GM23338 (cell line): ENCODE results near the gene ST6GALNAC3.

Experiments used
- CTCF ChIP-seq, 2 experiments: fragments of 200-600 bp in 1 of 2; sonication (generic) in 1 of 2; conservative IDR thresholded peaks; 2 replicates each; pipeline versions ENCODE4 v1.5.1 to v1.6.1; 2016 to 2017; ENCODE audit warnings: antibody characterized with exemption in 2 of 2, low read depth in 2 of 2, mild to moderate bottlenecking in 2 of 2, moderate library complexity in 1 of 2
- EZH2 ChIP-seq: fragments of 200-600 bp; sonication (generic); IDR thresholded peaks from one replicate; pipeline ENCODE4 v1.8.0; 2017; ENCODE audit warnings: antibody characterized with exemption, mild to moderate bottlenecking, low read depth; ENCODE audit not compliant: unreplicated experiment
- NANOG ChIP-seq: IDR thresholded peaks from 2 replicates; pipeline ENCODE4 v1.6.1; 2016; ENCODE audit warnings: antibody characterized with exemption, borderline replicate concordance
- REST ChIP-seq: IDR thresholded peaks from one replicate; pipeline ENCODE4 v1.6.1; 2018; ENCODE audit warnings: antibody characterized with exemption; ENCODE audit not compliant: unreplicated experiment

GRCh38 chr1:76260279-76260678 is 185.7 kb downstream of the ST6GALNAC3 start:
- TF ChIP-seq REST (no peak), CTCF (conservative IDR thresholded peaks at IDR 0.05; ENCODE audit: low read depth in 2 of 2) (no peak), NANOG (no peak), EZH2 (no peak)
